Parathyroid adenoma (tissue), 2 donors: ENCODE results near the gene PDE6H.

ENCODE experiments used
- H2AFZ ChIP-seq: fragments of 300-600 bp; sonication (generic); one replicate; pipeline ENCODE4 v1.7.0; 2017; ENCODE audit warnings: antibody characterized with exemption, mild to moderate bottlenecking
- H3K27ac ChIP-seq: fragments of 300-600 bp; sonication (generic); one replicate; pipeline ENCODE4 v1.7.0; 2017
- H3K27me3 ChIP-seq: fragments of 300-600 bp; sonication (generic); one replicate; pipeline ENCODE4 v1.7.0; 2017; ENCODE audit warnings: low read length; ENCODE audit not compliant: control insufficient read depth, insufficient read depth
- H3K36me3 ChIP-seq: fragments of 300-600 bp; sonication (generic); one replicate; pipeline ENCODE4 v1.7.0; 2017; ENCODE audit warnings: low read length; ENCODE audit not compliant: control insufficient read depth, insufficient read depth
- H3K4me1 ChIP-seq: fragments of 300-600 bp; sonication (generic); one replicate; pipeline ENCODE4 v1.7.0; 2017; ENCODE audit warnings: control low read depth
- H3K4me2 ChIP-seq: fragments of 300-600 bp; sonication (generic); one replicate; pipeline ENCODE4 v1.7.0; 2017; ENCODE audit warnings: low read length
- H3K4me3 ChIP-seq: fragments of 300-600 bp; sonication (generic); one replicate; pipeline ENCODE4 v1.7.0; 2017; ENCODE audit warnings: low read depth, low read length
- H3K79me2 ChIP-seq: fragments of 300-600 bp; sonication (generic); one replicate; pipeline ENCODE4 v1.7.0; 2017; ENCODE audit warnings: control low read depth
- H3K9ac ChIP-seq: fragments of 300-600 bp; sonication (generic); one replicate; pipeline ENCODE4 v1.7.0; 2017; ENCODE audit warnings: mild to moderate bottlenecking
- H3K9me3 ChIP-seq: fragments of 300-600 bp; sonication (generic); one replicate; pipeline ENCODE4 v1.7.0; 2017; ENCODE audit warnings: low read length; ENCODE audit not compliant: control insufficient read depth
- CTCF ChIP-seq: fragments of 300-600 bp; sonication (generic); IDR thresholded peaks from one replicate; pipeline ENCODE4 v1.7.0; 2017; ENCODE audit warnings: antibody characterized with exemption, mild to moderate bottlenecking
- donor health status: primary hyperparathyroidism.

Gene PDE6H

GRCh38 chr12:14962797-14963196 is 10.0 kb upstream of the PDE6H start:
- Histone ChIP-seq H3K27ac (no peak overlapping the region), H3K27me3 (no peaks in the 10 kb centered on the region), H3K4me1 (no peaks in the 10 kb centered on the region), H3K9me3 (no peaks in the 10 kb centered on the region), H3K36me3 (no peaks in the 10 kb centered on the region), H3K4me2 (no peak overlapping the region), H2AFZ (no peak overlapping the region), H3K4me3 (no peak overlapping the region), H3K79me2 (no peaks in the 10 kb centered on the region), H3K9ac (no peak overlapping the region)
- no peak for TF ChIP-seq CTCF

- H3K27ac ChIP-seq, result no peak overlapping the region
- no peak overlapping the region for H2AFZ ChIP-seq
- H3K9me3 ChIP-seq, result no peaks in the 10 kb centered on the region
- no peak overlapping the region for H3K4me3 ChIP-seq
- no peaks in the 10 kb centered on the region for H3K79me2 ChIP-seq
- H3K9ac ChIP-seq, result no peak overlapping the region
- no peak for TF ChIP-seq CTCF
- no peak overlapping the region for H3K4me2 ChIP-seq
- no peaks in the 10 kb centered on the region for H3K36me3 ChIP-seq
- no peaks in the 10 kb centered on the region for H3K27me3 ChIP-seq
- H3K4me1 ChIP-seq, result no peaks in the 10 kb centered on the region
Measured at GRCh38 chr12:14963520-14963919, 9.3 kb upstream of the PDE6H start.

GRCh38 chr12:14964406-14964805 is 8.4 kb upstream of the PDE6H start:
- no peaks in the 10 kb centered on the region for H3K4me1 ChIP-seq
- no peak overlapping the region for H3K4me2 ChIP-seq
- no peaks in the 10 kb centered on the region for H3K9me3 ChIP-seq
- H3K27me3 ChIP-seq, result no peaks in the 10 kb centered on the region
- TF ChIP-seq CTCF, result no peak
- no peaks in the 10 kb centered on the region for H3K36me3 ChIP-seq
- no peak overlapping the region for H3K27ac ChIP-seq
- H3K79me2 ChIP-seq, result no peaks in the 10 kb centered on the region
- no peak overlapping the region for H3K9ac ChIP-seq
- no peak overlapping the region for H3K4me3 ChIP-seq
- H2AFZ ChIP-seq, result no peak overlapping the region

GRCh38 chr12:14965221-14965620 is 7.6 kb upstream of the PDE6H start:
- Histone ChIP-seq H3K4me1 (no peaks in the 10 kb centered on the region), H3K27me3 (no peaks in the 10 kb centered on the region), H3K9ac (no peak overlapping the region), H3K36me3 (no peaks in the 10 kb centered on the region), H3K9me3 (no peaks in the 10 kb centered on the region), H3K4me3 (no peak overlapping the region), H3K4me2 (no peak overlapping the region), H2AFZ (no peak overlapping the region), H3K27ac (no peak overlapping the region), H3K79me2 (no peaks in the 10 kb centered on the region)
- no peak for TF ChIP-seq CTCF

- Histone ChIP-seq H3K79me2 (no peaks in the 10 kb centered on the region), H3K27ac (no peak overlapping the region), H3K36me3 (no peaks in the 10 kb centered on the region), H3K4me1 (no peaks in the 10 kb centered on the region), H3K9ac (no peak overlapping the region), H3K27me3 (no peaks in the 10 kb centered on the region), H2AFZ (no peak overlapping the region), H3K4me3 (no peak overlapping the region), H3K9me3 (no peaks in the 10 kb centered on the region), H3K4me2 (no peak overlapping the region)
- no peak for TF ChIP-seq CTCF
Measured at GRCh38 chr12:14968478-14968877, 4.4 kb upstream of the PDE6H start.
